Keratinocyte (primary cell): Measurements from ENCODE around the gene CNTROB.

Experiments used
- CTCF ChIP-seq, 3 experiments: IDR thresholded peaks in 1 of 3; conservative IDR thresholded peaks in 1 of 3; optimal IDR thresholded peaks in 1 of 3; 2 replicates in 2 of 3; 3 replicates in 1 of 3; pipeline versions ENCODE3 to v1.5.1; 2011; ENCODE audit warnings: low read length in 3 of 3, mild to moderate bottlenecking in 3 of 3, moderate library complexity in 2 of 3, control low read depth in 1 of 3, inconsistent platforms in 1 of 3; ENCODE audit not compliant: insufficient read depth in 2 of 3; ENCODE audit errors: extremely low read depth in 1 of 3
- EZH2 ChIP-seq: IDR thresholded peaks from one replicate; pipeline ENCODE4 v1.6.1; 2012; ENCODE audit warnings: inconsistent platforms, mild to moderate bottlenecking, low read length, moderate library complexity

GRCh38 chr17:7940743-7941142, 8.7 kb downstream of the CNTROB start:
- TF ChIP-seq CTCF (optimal IDR thresholded peaks at IDR 0.05 in 1 of 3, IDR thresholded peaks at IDR 0.05 in 1 of 3, conservative IDR thresholded peaks at IDR 0.05 in 1 of 3; ENCODE audit: extremely low read depth in 1 of 3, insufficient read depth in 2 of 3, low read length in 3 of 3), result no peak
- TF ChIP-seq EZH2, result no peak
